ENCODE data around the gene ATP2C1.

ATP2C1 gene

GRCh38 chr3:131050001-131050400 lies 156.1 kb downstream of the ATP2C1 start:
- H3K9me3 Mint-ChIP-seq, result peaks cover 7% of the 10 kb centered on the region
- H3K27ac Mint-ChIP-seq, result no peak overlapping the region
- H3K4me3 Mint-ChIP-seq, result no peak overlapping the region
- H3K27me3 Mint-ChIP-seq, result no peaks in the 10 kb centered on the region
- H3K4me1 Mint-ChIP-seq (ENCODE audit: low read depth), result no peaks in the 10 kb centered on the region
- H3K36me3 Mint-ChIP-seq (ENCODE audit: low read depth), result no peaks in the 10 kb centered on the region

- H3K27ac Mint-ChIP-seq, result no peak overlapping the region
- no peak overlapping the region for H3K4me3 Mint-ChIP-seq
- H3K9me3 Mint-ChIP-seq, result no peaks in the 10 kb centered on the region
- no peaks in the 10 kb centered on the region for H3K27me3 Mint-ChIP-seq
- no peaks in the 10 kb centered on the region for H3K4me1 Mint-ChIP-seq (ENCODE audit: low read depth)
- H3K36me3 Mint-ChIP-seq (ENCODE audit: low read depth), result no peaks in the 10 kb centered on the region
Observed at GRCh38 chr3:131053043-131053859, 159.4 kb downstream of the ATP2C1 start.
